K562 (cell line): ENCODE results near the gene SLC26A11. TPM values are rescaled to one million over a fixed set of nuclear protein-coding genes. Genes with fewer than 3 reads are reported as not detected.

ENCODE experiments used
- ATAC-seq: fragments of 200-7000 bp; cut with Tn5 transposase; 3 replicates; pipeline ENCODE4 v1.9.1; 2020; ENCODE audit warnings: moderate library complexity
- BruUV-seq: library from RNA; stranded (reverse); fragments of 400-500 nt; replicated peaks from 2 replicates; lab custom pipeline; 2021; lab: Mats Ljungman, UMichigan
- CTCF ChIA-PET: fragments of 300-600 bp; formaldehyde crosslinking; extraction: SDS; loops from one replicate; lab custom pipeline; 2021; ENCODE audit warnings: low intra/inter-chr PET ratio; lab: Yijun Ruan, JAX
- POLR2A ChIA-PET: fragments of 300-600, 350-650 bp; sonication (Branson Sonifier 250); formaldehyde crosslinking; extraction: SDS; loops from one replicate; lab custom pipeline; 2021; ENCODE audit warnings: antibody characterized with exemption, inconsistent platforms; lab: Yijun Ruan, JAX
- DNase-seq, 4 experiments: peaks; one replicate each; pipeline versions ENCODE4 v3.0.0 to v3.0.0-alpha.2; 2011 to 2018; ENCODE audit warnings: low spot score in 3 of 4, mixed read lengths in 3 of 4; ENCODE audit errors: extremely low read depth in 1 of 4
- FAIRE-seq: peaks from 2 replicates; lab custom pipeline; 2011; peaks lifted over from hg19 to GRCh38; lab: Jason Lieb, UNC
- H2AFZ ChIP-seq: 2 replicates; pipeline ENCODE4 v1.6.0; 2011; ENCODE audit warnings: low read depth, low read length, control low read depth, inconsistent platforms
- H3K27ac ChIP-seq: fragments of 200-600 bp; 3 replicates; pipeline ENCODE4 v1.8.0; 2011; ENCODE audit warnings: low read depth, mild to moderate bottlenecking, control low read depth, inconsistent platforms, low read length, moderate library complexity, mixed read lengths; ENCODE audit errors: extremely low read depth
- H3K27me3 ChIP-seq, 2 experiments: fragments of 300-600 bp in 1 of 2; 2 replicates in 1 of 2; 3 replicates in 1 of 2; pipeline versions ENCODE4 v1.6.0 to v1.8.0; 2011; ENCODE audit warnings: inconsistent platforms in 2 of 2, low read length in 2 of 2, mild to moderate bottlenecking in 1 of 2, mixed read lengths in 1 of 2, moderate library complexity in 1 of 2; ENCODE audit not compliant: control insufficient read depth in 2 of 2, insufficient read depth in 2 of 2
- H3K36me3 ChIP-seq: fragments of 300-600 bp; 3 replicates; pipeline ENCODE4 v1.8.0; 2011; ENCODE audit warnings: mild to moderate bottlenecking, low read length, inconsistent platforms; ENCODE audit not compliant: control insufficient read depth, insufficient read depth
- H3K4me1 ChIP-seq, 2 experiments: fragments of 200-600 bp in 1 of 2; replicated peaks in 1 of 2; 2 replicates in 1 of 2; 3 replicates in 1 of 2; pipeline versions ENCODE4 v1.5.1 to v1.8.0; 2011; ENCODE audit warnings: inconsistent platforms in 2 of 2, low read length in 2 of 2, mild to moderate bottlenecking in 1 of 2, mixed read lengths in 1 of 2, moderate library complexity in 1 of 2; ENCODE audit not compliant: control insufficient read depth in 2 of 2, insufficient read depth in 2 of 2
- H3K4me2 ChIP-seq: 2 replicates; pipeline ENCODE4 v1.6.1; 2011; ENCODE audit warnings: low read length, control low read depth, inconsistent platforms, mixed read lengths; ENCODE audit not compliant: insufficient read depth
- H3K4me3 ChIP-seq: fragments of 200-600 bp; sonication (generic), shearing (Covaris generic); 2 replicates; pipeline ENCODE4 v1.5.1; 2016; ENCODE audit warnings: control low read depth, inconsistent platforms
- H3K79me2 ChIP-seq: fragments of 200-600 bp; 3 replicates; pipeline ENCODE4 v1.8.0; 2011; ENCODE audit warnings: low read length, inconsistent platforms; ENCODE audit not compliant: control insufficient read depth, insufficient read depth
- H3K9ac ChIP-seq, 2 experiments: 2 replicates each; pipeline versions ENCODE4 v1.6.0 to v1.6.1; 2011; ENCODE audit warnings: low read depth in 2 of 2, low read length in 2 of 2, control low read depth in 1 of 2, inconsistent platforms in 1 of 2, mild to moderate bottlenecking in 1 of 2, mixed read lengths in 1 of 2; ENCODE audit not compliant: insufficient read depth in 1 of 2
- H3K9me1 ChIP-seq: one replicate; pipeline ENCODE4 v1.6.0; 2011; ENCODE audit warnings: inconsistent platforms, mild to moderate bottlenecking, low read length, moderate library complexity; ENCODE audit not compliant: control insufficient read depth, insufficient read depth
- H3K9me3 ChIP-seq: replicated peaks from 2 replicates; pipeline ENCODE4 v1.5.1; 2011; ENCODE audit warnings: low read depth, low read length, inconsistent platforms; ENCODE audit not compliant: control insufficient read depth, insufficient read depth
- H4K20me1 ChIP-seq: replicated peaks from 2 replicates; pipeline ENCODE4 v1.6.1; 2011; ENCODE audit warnings: low read length, inconsistent platforms, mixed read lengths; ENCODE audit not compliant: control insufficient read depth, insufficient read depth
- BDP1 ChIP-seq: IDR thresholded peaks from 3 replicates; pipeline ENCODE4 v1.6.1; 2011; ENCODE audit not compliant: insufficient read length, insufficient read depth
- ELF2 ChIP-seq: fragments of 250-450 bp; sonication (Bioruptor Pico); IDR thresholded peaks from 2 replicates; pipeline ENCODE4 v1.5.0; 2021; ENCODE audit warnings: mild to moderate bottlenecking
- KDM4B ChIP-seq, 2 experiments: fragments of 450-650 bp in 1 of 2; sonication (generic) in 1 of 2; IDR thresholded peaks; 2 replicates each; pipeline ENCODE4 v1.6.1; 2016 to 2017; ENCODE audit warnings: borderline replicate concordance in 2 of 2, antibody characterized with exemption in 1 of 2, low read depth in 1 of 2, mild to moderate bottlenecking in 1 of 2
- MEIS2 ChIP-seq: fragments of 450-650 bp; IDR thresholded peaks from 2 replicates; pipeline ENCODE4 v1.6.1; 2014; ENCODE audit warnings: mild to moderate bottlenecking; ENCODE audit not compliant: partially characterized antibody
- POLR2G ChIP-seq: fragments of 200-400 bp; formaldehyde crosslinking; IDR thresholded peaks from 2 replicates; pipeline ENCODE4 v1.6.1; 2017; ENCODE audit warnings: low read depth, mild to moderate bottlenecking, antibody characterized with exemption, low read length, moderate library complexity
- SMAD3 ChIP-seq: fragments of 450-650 bp; formaldehyde crosslinking; conservative IDR thresholded peaks from 2 replicates; pipeline ENCODE4 v1.4.0; 2020; ENCODE audit warnings: mild to moderate bottlenecking
- SRF ChIP-seq, 2 experiments: fragments of 250-450, 450-650 bp in 1 of 2; sonication (Bioruptor Pico) in 1 of 2; sonication (generic) in 1 of 2; formaldehyde crosslinking; IDR thresholded peaks; 2 replicates each; pipeline versions ENCODE4 v1.5.0 to v1.5.1; 2020 to 2022; ENCODE audit warnings: mild to moderate bottlenecking in 1 of 2, missing genetic modification reagents in 1 of 2
- WGBS: fragments of 100-300 bp; shearing (Covaris generic); methylation state at CpG from one replicate; pipeline ENCODE4 v1.1.6; 2016; ENCODE audit warnings: low coverage, mixed read lengths; ENCODE audit not compliant: insufficient coverage; ENCODE audit errors: missing lambda C conversion rate; 5-methylcytosine and 5-hydroxymethylcytosine counted together
- in situ Hi-C: fragments of 300-500 bp; cut with MboI; formaldehyde crosslinking; loops from 4 replicates; pipeline ENCODE4 v1.15.0; 2018; ENCODE audit warnings: inconsistent platforms, mixed read lengths
- intact Hi-C: fragments of 100-400 bp; cut with micrococcal nuclease; formaldehyde crosslinking; loops from 2 replicates; pipeline ENCODE4 v1.14.2; 2022
- polyA plus RNA-seq, 8 experiments: library from polyadenylated mRNA; depleted of rRNA in 4 of 8; stranded (reverse) in 5 of 8; unstranded in 3 of 8; fragments of >200 nt; fragmentation: Nextera tagmentation in 2 of 8; fragmentation: Illumina TruSeq in 1 of 8; extraction: Ambion mirVana in 2 of 8; extraction: Trizol in 1 of 8; gene quantifications; 2 replicates each; pipeline versions ENCODE4 v1.2.1 to v1.2.3, GENCODE V29; 2011 to 2014; ENCODE audit warnings: inconsistent platforms in 1 of 8, missing spikeins in 1 of 8
- total RNA-seq, 7 experiments: library from RNA; depleted of rRNA in 6 of 7; stranded (reverse); fragments of >200 nt in 6 of 7; fragmentation: Illumina TruSeq in 2 of 7; extraction: Trizol in 2 of 7; gene quantifications; 2 replicates each; pipeline versions ENCODE4 v1.2.1 to v1.2.3, GENCODE V29; 2011 to 2021; ENCODE audit warnings: low replicate concordance in 1 of 7
- TF ChIP-seq, protein P1 (sequence below): fragments of 250-450 bp; sonication (Bioruptor Pico); IDR thresholded peaks from 2 replicates; pipeline ENCODE4 v1.8.0; 2021; ENCODE audit warnings: moderate library complexity, mild to moderate bottlenecking, inconsistent platforms
- TF ChIP-seq, protein P2 (sequence below): sonication (generic); formaldehyde crosslinking; IDR thresholded peaks from 2 replicates; pipeline ENCODE4 v1.8.1; 2023; ENCODE audit warnings: mild to moderate bottlenecking, missing genetic modification reagents

Gene SLC26A11
- total and polyA plus RNA-seq, 9 of the 15 experiments (the other 6 are each of a cell fraction or from before 2014, with no cell fraction given) = 0.06 to 3.1 (median 1.2) TPM; not detected in 1

DNA sequence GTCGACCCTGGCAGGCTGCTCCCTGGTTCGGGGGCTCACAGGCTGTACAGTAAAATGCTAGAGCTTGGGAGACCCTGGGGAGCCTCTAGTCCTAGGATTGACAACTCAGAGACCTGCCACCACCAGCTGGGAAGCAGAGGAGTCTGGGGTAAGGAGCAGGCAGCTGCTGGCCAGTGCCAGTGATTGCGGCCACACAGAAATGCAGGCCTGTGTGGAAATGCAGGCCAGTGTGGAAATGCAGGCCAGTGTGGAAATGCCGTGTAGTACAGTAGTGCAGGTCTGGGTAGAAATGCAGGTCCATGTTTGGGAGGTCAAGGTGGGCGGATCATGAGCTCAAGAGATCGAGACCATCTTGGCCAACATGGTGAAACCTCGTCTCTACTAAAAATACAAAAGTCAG lies 23.6 kb upstream of the SLC26A11 start:
- intact Hi-C loops = loop anchor here (2.0 to 5.0 kb wide), 2 partner anchors 168 to 216 kb away; no protein-coding TSS in a partner anchor
- FAIRE-seq = no peak
- ChIA-PET POLR2A (no interaction called here), CTCF (interaction anchor here (0.7 to 1.0 kb wide), 2 partner anchors 96 to 191 kb away, joined by 3 read pairs; no protein-coding TSS in a partner anchor)
- no peaks in the 10 kb centered on the region for H3K9me1 ChIP-seq
- no peak for ATAC-seq
- no peak for DNase-seq
- H3K79me2 ChIP-seq = no peaks in the 10 kb centered on the region
- BruUV-seq = no TSS peak
- peaks cover 0 to 15% of the 10 kb centered on the region in 2 experiments; a peak in 2 of 5 replicates for H3K4me1 ChIP-seq
- TF ChIP-seq MEIS2 = no peak
- TF ChIP-seq SMAD3 = no peak
- TF ChIP-seq ELF2 = no peak
- TF ChIP-seq BDP1 = no peak
- peaks cover 26 to 44% of the 10 kb centered on the region in 2 experiments; a peak in 4 of 5 replicates for H3K27me3 ChIP-seq
- H3K4me2 ChIP-seq = no peak overlapping the region
- H3K9ac ChIP-seq = peak overlapping the region in 1 of 2 experiments; percentile 19; a peak in 1 of 4 replicates
- no peaks in the 10 kb centered on the region for H3K9me3 ChIP-seq
- H2AFZ ChIP-seq = no peak overlapping the region
- WGBS = 78% methylated on average over 7 of the region's 7 CpGs
- in situ Hi-C loops = loop anchor here (10.0 kb wide), 1 partner anchor 788 kb away; no protein-coding TSS in a partner anchor
- no peak overlapping the region for H3K27ac ChIP-seq
- no peaks in the 10 kb centered on the region for H3K36me3 ChIP-seq
- no peaks in the 10 kb centered on the region for H4K20me1 ChIP-seq
- no peak overlapping the region for H3K4me3 ChIP-seq

DNA sequence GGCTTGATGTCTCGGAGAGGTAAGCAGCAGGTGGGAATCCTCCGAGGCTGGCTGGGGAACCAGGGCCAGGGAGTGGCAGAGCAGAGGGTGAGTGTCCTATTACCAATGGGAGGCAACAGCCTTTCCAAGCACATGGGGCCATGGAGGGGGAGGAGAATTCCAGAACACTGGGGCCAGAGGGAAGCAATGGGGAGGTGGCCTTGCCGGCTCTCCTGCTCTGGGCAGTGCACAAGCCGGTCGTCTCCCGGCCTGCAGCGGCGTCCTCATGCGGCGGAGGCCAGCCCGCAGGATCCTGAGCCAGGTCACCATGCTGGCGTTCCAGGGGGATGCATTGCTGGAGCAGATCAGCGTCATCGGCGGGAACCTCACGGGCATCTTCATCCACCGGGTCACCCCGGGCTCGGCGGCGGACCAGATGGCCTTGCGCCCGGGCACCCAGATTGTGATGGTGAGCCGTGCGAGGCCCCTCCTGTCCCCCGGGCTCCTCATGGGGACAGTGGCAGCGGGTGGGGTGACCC lies 22.0 kb upstream of the SLC26A11 start:
- H3K36me3 ChIP-seq = no peaks in the 10 kb centered on the region
- FAIRE-seq (no peak), DNase-seq (no peak), ATAC-seq (no peak)
- no peak overlapping the region for H2AFZ ChIP-seq
- ChIA-PET CTCF (no interaction called here), POLR2A (no interaction called here)
- 0 out of 4 replicates have a peak overlapping the region, but pooled peaks of 1 of the 2 experiments have one; percentile 5 for H3K9ac ChIP-seq
- intact Hi-C loops (loop anchor here (5.0 kb wide), 1 partner anchor 214 kb away; no protein-coding TSS in a partner anchor), in situ Hi-C loops (loop anchor here (10.0 kb wide), 1 partner anchor 787 kb away; no protein-coding TSS in a partner anchor)
- no peaks in the 10 kb centered on the region for H3K9me3 ChIP-seq
- no peak overlapping the region for H3K4me3 ChIP-seq
- peaks cover 12 to 28% of the 10 kb centered on the region in 2 experiments; a peak in 4 of 5 replicates for H3K27me3 ChIP-seq
- TF ChIP-seq KDM4B (IDR thresholded peaks at IDR 0.05; ENCODE audit: borderline replicate concordance in 2 of 2, low read depth in 1 of 2) = no peak
- no peak for TF ChIP-seq SRF (CRISPR knock-in tag; IDR thresholded peaks at IDR 0.05)
- TF ChIP-seq, protein P1, sequence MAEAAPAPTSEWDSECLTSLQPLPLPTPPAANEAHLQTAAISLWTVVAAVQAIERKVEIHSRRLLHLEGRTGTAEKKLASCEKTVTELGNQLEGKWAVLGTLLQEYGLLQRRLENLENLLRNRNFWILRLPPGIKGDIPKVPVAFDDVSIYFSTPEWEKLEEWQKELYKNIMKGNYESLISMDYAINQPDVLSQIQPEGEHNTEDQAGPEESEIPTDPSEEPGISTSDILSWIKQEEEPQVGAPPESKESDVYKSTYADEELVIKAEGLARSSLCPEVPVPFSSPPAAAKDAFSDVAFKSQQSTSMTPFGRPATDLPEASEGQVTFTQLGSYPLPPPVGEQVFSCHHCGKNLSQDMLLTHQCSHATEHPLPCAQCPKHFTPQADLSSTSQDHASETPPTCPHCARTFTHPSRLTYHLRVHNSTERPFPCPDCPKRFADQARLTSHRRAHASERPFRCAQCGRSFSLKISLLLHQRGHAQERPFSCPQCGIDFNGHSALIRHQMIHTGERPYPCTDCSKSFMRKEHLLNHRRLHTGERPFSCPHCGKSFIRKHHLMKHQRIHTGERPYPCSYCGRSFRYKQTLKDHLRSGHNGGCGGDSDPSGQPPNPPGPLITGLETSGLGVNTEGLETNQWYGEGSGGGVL (CRISPR knock-in tag) = no peak
- TF ChIP-seq POLR2G = peak; percentile 38; the same call in 1 of the 2 replicates
- TF ChIP-seq, protein P2, sequence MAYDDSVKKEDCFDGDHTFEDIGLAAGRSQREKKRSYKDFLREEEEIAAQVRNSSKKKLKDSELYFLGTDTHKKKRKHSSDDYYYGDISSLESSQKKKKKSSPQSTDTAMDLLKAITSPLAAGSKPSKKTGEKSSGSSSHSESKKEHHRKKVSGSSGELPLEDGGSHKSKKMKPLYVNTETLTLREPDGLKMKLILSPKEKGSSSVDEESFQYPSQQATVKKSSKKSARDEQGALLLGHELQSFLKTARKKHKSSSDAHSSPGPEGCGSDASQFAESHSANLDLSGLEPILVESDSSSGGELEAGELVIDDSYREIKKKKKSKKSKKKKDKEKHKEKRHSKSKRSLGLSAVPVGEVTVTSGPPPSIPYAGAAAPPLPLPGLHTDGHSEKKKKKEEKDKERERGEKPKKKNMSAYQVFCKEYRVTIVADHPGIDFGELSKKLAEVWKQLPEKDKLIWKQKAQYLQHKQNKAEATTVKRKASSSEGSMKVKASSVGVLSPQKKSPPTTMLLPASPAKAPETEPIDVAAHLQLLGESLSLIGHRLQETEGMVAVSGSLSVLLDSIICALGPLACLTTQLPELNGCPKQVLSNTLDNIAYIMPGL (CRISPR knock-in tag) = no peak
- no peaks in the 10 kb centered on the region for H3K79me2 ChIP-seq
- no peak overlapping the region for H3K27ac ChIP-seq
- no peaks in the 10 kb centered on the region for H3K9me1 ChIP-seq
- 70% methylated on average over 12 of the region's 27 CpGs for WGBS
- no TSS peak for BruUV-seq
- no peaks in the 10 kb centered on the region for H4K20me1 ChIP-seq
- no peak overlapping the region for H3K4me2 ChIP-seq
- H3K4me1 ChIP-seq = peaks cover 0 to 15% of the 10 kb centered on the region in 2 experiments; a peak in 2 of 5 replicates
